WERI-Rb-1 (cell line): ENCODE results near the gene IFTAP.
A peak's percentile ranks its signal among the peaks of the same experiment; 100 is the strongest.

Experiments used
- DNase-seq: peaks from one replicate; pipeline ENCODE4 v3.0.0-alpha.2; 2020
- H3K27ac ChIP-seq: fragments of 250-450 bp; sonication (Bioruptor Pico); 2 replicates; pipeline ENCODE4 v1.5.1; 2020; ENCODE audit warnings: mild to moderate bottlenecking, moderate library complexity
- H3K27me3 ChIP-seq: fragments of 250-450 bp; sonication (Bioruptor Pico); 2 replicates; pipeline ENCODE4 v1.5.1; 2021; ENCODE audit warnings: mild to moderate bottlenecking, low read depth, moderate library complexity; ENCODE audit not compliant: insufficient read depth, severe bottlenecking
- H3K36me3 ChIP-seq: fragments of 250-450 bp; sonication (Bioruptor Pico); 2 replicates; pipeline ENCODE4 v1.5.1; 2020; ENCODE audit warnings: mild to moderate bottlenecking, moderate library complexity
- H3K4me3 ChIP-seq: 2 replicates; pipeline ENCODE4 v1.5.1; 2011; ENCODE audit warnings: low read depth, mild to moderate bottlenecking, control low read depth, low read length
- H3K9me3 ChIP-seq: fragments of 250-450 bp; sonication (Bioruptor Pico); 2 replicates; pipeline ENCODE4 v1.5.1; 2021; ENCODE audit warnings: mild to moderate bottlenecking, moderate library complexity; ENCODE audit not compliant: severe bottlenecking
- TF ChIP-seq, protein P1 (sequence below): IDR thresholded peaks from 2 replicates; pipeline ENCODE4 v1.5.1; 2011; ENCODE audit warnings: low read depth, mild to moderate bottlenecking, control low read depth, inconsistent platforms, low read length

IFTAP gene

GRCh38 chr11:36574486-36574885, 19.8 kb upstream of the IFTAP start:
- no peaks in the 10 kb centered on the region for H3K9me3 ChIP-seq
- TF ChIP-seq, protein P1, sequence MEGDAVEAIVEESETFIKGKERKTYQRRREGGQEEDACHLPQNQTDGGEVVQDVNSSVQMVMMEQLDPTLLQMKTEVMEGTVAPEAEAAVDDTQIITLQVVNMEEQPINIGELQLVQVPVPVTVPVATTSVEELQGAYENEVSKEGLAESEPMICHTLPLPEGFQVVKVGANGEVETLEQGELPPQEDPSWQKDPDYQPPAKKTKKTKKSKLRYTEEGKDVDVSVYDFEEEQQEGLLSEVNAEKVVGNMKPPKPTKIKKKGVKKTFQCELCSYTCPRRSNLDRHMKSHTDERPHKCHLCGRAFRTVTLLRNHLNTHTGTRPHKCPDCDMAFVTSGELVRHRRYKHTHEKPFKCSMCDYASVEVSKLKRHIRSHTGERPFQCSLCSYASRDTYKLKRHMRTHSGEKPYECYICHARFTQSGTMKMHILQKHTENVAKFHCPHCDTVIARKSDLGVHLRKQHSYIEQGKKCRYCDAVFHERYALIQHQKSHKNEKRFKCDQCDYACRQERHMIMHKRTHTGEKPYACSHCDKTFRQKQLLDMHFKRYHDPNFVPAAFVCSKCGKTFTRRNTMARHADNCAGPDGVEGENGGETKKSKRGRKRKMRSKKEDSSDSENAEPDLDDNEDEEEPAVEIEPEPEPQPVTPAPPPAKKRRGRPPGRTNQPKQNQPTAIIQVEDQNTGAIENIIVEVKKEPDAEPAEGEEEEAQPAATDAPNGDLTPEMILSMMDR: no peak
- no peaks in the 10 kb centered on the region for H3K36me3 ChIP-seq
- no peak overlapping the region for H3K27ac ChIP-seq
- H3K4me3 ChIP-seq: no peak overlapping the region
- no peaks in the 10 kb centered on the region for H3K27me3 ChIP-seq
- no peak for DNase-seq

DNA sequence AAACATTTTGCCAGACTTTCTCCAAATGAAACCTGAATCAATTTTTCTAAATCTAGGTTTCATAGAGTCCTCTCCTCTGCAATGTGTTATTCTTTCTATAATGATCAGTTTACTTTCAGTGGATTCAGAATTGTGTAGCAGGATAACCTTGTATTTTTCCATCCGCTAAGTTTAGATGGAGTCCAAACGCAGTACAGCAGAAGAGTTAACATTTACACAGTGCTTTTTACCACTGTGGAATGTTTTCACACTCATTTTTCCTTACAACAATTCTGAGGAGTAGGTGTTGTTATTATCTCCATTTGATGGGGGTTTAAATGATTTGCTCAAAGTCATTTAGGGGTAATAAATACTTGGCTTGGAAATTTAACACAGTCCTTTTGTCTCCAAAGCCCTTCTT, 16.9 kb upstream of the IFTAP start:
- DNase-seq: no peak
- Histone ChIP-seq H3K4me3 (no peak overlapping the region), H3K27ac (no peak overlapping the region), H3K27me3 (no peaks in the 10 kb centered on the region), H3K9me3 (no peaks in the 10 kb centered on the region), H3K36me3 (no peaks in the 10 kb centered on the region)
- TF ChIP-seq, protein P1: no peak

DNA sequence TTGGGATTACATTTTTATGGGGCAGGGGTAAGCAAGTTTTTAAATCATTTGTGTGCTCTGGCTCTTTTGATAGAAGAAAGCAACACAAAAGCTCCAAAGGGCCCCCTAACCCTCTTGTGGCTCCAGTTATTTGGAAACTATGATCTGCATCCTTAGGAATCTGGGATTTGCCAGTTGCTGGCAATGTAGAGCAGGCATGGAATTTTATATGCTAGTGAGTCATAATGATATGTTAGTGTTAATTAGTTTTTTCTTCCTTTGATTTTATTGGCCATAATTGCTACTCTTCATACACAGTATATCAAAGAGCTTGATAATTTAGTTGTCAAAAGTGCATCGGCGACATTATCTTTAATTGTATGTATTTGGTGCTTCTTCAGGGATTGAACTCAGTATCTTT, 16.4 kb upstream of the IFTAP start:
- no peak overlapping the region for H3K27ac ChIP-seq
- H3K27me3 ChIP-seq: no peaks in the 10 kb centered on the region
- H3K36me3 ChIP-seq: no peaks in the 10 kb centered on the region
- H3K4me3 ChIP-seq: no peak overlapping the region
- DNase-seq: no peak
- TF ChIP-seq, protein P1: no peak
- H3K9me3 ChIP-seq: no peaks in the 10 kb centered on the region

DNA sequence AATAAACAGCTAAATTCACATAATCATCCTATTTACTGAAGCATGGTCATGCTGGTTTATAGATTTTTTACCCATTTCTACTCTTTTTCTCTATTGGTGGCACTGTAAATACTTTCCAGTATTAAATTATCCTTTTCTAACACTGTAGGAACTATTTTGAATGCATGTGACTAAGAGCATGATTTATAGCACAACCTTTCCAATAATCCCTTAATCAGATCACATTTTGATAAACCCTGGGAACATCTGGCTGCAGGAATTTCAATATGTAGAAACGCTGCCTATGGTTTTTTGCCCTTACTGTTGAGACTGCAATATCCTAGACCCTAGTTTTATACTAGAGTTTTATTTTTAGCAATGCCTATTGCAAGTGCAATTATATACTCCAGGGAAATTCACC, 15.8 kb upstream of the IFTAP start:
- DNase-seq: no peak
- Histone ChIP-seq H3K27me3 (no peaks in the 10 kb centered on the region), H3K9me3 (no peaks in the 10 kb centered on the region), H3K27ac (no peak overlapping the region), H3K36me3 (no peaks in the 10 kb centered on the region), H3K4me3 (no peak overlapping the region)
- TF ChIP-seq, protein P1: no peak

GRCh38 chr11:36581536-36581935, 12.8 kb upstream of the IFTAP start:
- H3K9me3 ChIP-seq: no peaks in the 10 kb centered on the region
- no peaks in the 10 kb centered on the region for H3K36me3 ChIP-seq
- H3K27ac ChIP-seq: no peak overlapping the region
- TF ChIP-seq, protein P1: no peak
- H3K4me3 ChIP-seq: no peak overlapping the region
- no peaks in the 10 kb centered on the region for H3K27me3 ChIP-seq
- no peak for DNase-seq

DNA sequence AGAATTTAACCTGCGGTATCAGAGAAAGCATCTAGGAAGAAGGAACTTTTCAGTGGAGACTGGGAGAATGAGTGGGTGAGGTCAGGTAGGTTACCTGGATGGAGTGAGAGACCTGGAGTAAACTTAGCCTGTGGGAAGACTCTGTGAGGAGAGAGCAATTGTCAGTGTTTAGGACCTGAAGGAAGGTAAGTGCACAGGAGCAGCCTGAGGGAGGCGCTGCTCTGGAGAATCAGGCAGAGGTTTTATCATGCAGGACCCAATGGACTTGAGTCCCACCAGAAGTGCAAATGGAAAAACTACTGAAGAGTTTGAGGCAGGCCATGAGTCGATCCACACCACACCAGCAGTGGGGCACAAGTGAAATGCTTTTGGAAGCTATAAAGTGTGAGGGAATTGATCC, 10.6 kb upstream of the IFTAP start:
- Histone ChIP-seq H3K27me3 (no peaks in the 10 kb centered on the region), H3K27ac (no peak overlapping the region), H3K36me3 (no peaks in the 10 kb centered on the region), H3K9me3 (no peaks in the 10 kb centered on the region), H3K4me3 (no peak overlapping the region)
- TF ChIP-seq, protein P1: peak; percentile 23; the same call in 1 of the 2 replicates
- no peak for DNase-seq
